WI38 (cell line): Measurements from ENCODE around the gene KBTBD12.

Experiments used
- H3K4me3 ChIP-seq: 2 replicates; pipeline ENCODE4 v1.5.1; 2011; ENCODE audit warnings: low read depth, mild to moderate bottlenecking, control low read depth, low read length
- CTCF ChIP-seq: IDR thresholded peaks from 2 replicates; pipeline ENCODE4 v1.5.1; 2012; ENCODE audit warnings: low read depth, mild to moderate bottlenecking, control low read depth, low read length

The KBTBD12 gene

DNA sequence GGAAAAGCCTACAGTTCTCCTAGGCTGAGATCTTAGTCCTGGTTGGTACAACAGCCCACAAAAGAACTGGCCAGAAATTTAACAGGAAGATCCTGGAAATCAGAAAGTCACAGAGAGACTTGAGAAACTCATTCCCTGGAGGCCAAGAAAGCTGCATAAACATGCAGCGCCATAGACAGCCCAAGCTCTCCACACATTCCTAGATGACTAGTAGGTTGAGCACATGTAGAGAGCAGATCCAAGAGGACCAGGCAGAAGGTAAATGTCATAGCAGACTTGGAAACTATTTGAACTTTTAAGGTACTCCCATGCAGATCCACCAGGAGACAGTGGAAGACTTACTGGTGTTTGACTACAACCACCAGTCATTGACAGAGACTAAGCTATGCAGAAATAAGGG lies 18.4 kb downstream of the KBTBD12 start:
- H3K4me3 ChIP-seq, result no peak overlapping the region
- TF ChIP-seq CTCF, result no peak

- no peak overlapping the region for H3K4me3 ChIP-seq
- no peak for TF ChIP-seq CTCF
Observed at GRCh38 chr3:127938800-127939199, 23.8 kb downstream of the KBTBD12 start.

DNA sequence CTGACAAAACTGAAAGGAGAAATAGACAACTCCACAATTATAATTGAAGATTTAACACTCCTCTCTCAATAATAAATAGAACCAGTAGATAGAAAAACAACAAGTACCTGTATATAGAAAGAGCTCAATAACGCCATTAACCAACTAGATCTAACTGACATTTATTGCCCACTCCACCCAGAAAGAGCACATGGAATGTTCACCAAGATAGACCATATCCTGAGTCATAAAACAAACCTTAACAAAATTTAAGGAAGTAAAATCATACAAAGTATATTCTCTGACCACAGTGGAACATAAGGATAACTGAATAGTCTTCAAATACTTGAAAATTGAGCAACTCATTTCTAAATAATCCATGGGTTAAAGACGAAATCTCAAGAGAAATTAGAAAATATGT lies 25.1 kb downstream of the KBTBD12 start:
- no peak for TF ChIP-seq CTCF
- no peak overlapping the region for H3K4me3 ChIP-seq

DNA sequence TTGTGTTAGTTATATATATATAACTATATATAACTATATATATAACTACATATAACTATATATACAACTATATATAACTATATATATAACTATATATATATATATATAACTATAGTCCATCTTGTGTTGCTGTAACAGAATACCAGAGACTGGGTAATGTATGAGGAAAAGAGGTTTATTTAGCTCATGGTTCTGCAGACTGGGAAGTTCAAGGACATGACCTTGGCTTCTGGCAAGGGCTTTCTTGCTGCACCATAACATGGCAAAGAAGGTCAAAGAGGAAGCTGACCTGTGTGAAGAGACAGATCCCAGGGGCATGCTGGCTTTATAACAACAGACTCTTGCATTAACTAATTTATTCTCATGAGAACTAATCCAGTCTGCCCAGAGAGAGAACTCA lies 27.6 kb downstream of the KBTBD12 start:
- no peak for TF ChIP-seq CTCF
- H3K4me3 ChIP-seq, result no peak overlapping the region

- no peak overlapping the region for H3K4me3 ChIP-seq
- no peak for TF ChIP-seq CTCF
Observed at GRCh38 chr3:127948211-127948610, 33.2 kb downstream of the KBTBD12 start.

DNA sequence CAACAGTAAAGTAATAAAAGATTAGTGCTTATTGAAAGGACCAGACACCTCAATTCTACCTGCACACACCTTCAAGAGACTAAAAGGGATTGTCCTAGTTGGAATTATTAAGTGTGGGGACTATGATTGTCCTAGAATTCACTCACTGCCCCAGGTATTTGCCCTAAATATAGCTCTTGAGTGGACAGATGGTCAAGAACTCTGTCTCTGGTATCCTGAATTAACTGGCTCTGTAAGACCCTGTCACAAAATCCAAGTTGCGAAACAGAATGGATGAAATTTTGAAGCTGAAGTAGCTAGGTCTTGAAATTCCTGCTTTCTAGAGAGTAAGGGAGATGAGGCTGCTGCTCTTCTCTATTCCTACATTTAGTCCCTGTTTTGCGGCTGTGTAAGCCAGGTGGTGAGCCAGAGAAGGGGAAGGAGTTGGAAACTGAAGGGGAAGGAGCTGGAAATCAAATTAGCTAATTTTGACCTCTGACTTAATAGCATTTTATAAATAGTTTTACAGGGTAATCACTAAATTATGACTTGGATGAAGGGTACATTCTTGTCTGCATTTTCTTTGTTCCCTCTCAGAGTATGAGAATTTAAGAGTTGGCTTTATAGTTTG lies 34.5 kb downstream of the KBTBD12 start:
- TF ChIP-seq CTCF, result no peak
- H3K4me3 ChIP-seq, result no peak overlapping the region

- H3K4me3 ChIP-seq, result no peak overlapping the region
- TF ChIP-seq CTCF, result no peak
Observed at GRCh38 chr3:127951276-127951675, 36.2 kb downstream of the KBTBD12 start.
